Activated CD4-positive, CD25-positive, alpha-beta regulatory T cell treated with anti-CD3 and anti-CD28 coated beads, Interleukin-2, amount 50 U/mL, for 16 hours (primary cell): Measurements from ENCODE around the gene HLX.

Experiments used
- DNase-seq: peaks from one replicate; pipeline ENCODE4 v3.0.0-alpha.2; 2020; ENCODE audit warnings: low read depth, low spot score

The HLX gene

DNA sequence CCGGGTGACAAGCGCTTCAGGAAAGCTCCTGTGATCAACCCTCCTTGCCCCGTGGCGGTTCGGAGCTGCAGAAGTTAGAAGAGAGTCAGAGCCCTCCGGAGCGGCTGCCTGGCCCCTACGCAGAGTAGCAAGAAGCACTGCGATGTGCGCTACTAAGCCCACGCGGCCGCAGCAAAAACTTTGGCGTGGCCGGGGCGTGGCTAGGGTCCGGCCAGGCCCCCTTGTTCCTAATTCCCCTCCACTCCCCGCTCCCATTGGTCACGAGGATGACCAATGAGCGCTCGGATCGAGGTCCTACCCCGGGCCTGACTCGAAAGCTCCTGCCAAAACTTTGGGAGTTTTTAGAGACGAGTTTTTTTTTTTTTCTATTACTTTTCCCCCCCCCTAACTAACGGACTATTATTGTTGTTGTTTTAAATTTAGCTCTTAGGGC lies at the start of gene HLX:
HLX (plus strand) TSS at position 368 of the 433 bp plus-strand sequence. CDS start 415 bp downstream, outside the sequence.
- no peak for DNase-seq

DNA sequence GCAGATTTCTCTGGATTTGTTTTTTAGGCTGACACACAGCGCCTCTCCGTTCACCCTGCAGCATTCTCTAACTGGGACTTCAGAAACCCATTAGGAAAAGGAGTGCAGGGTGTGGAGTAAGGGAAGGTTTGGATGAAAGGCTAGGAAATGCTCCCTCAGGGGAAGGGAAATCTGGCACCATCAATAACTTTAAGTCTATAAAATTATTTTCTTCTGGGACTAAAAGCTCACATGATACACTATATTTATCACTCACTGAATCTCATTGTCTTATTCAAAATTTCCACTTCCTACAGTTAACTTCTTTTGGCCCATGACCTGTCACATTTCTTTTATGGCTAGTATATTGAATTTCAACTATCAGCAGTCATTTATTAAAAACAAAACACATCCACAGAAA lies 45.8 kb upstream of the HLX start:
- DNase-seq = no peak

DNA sequence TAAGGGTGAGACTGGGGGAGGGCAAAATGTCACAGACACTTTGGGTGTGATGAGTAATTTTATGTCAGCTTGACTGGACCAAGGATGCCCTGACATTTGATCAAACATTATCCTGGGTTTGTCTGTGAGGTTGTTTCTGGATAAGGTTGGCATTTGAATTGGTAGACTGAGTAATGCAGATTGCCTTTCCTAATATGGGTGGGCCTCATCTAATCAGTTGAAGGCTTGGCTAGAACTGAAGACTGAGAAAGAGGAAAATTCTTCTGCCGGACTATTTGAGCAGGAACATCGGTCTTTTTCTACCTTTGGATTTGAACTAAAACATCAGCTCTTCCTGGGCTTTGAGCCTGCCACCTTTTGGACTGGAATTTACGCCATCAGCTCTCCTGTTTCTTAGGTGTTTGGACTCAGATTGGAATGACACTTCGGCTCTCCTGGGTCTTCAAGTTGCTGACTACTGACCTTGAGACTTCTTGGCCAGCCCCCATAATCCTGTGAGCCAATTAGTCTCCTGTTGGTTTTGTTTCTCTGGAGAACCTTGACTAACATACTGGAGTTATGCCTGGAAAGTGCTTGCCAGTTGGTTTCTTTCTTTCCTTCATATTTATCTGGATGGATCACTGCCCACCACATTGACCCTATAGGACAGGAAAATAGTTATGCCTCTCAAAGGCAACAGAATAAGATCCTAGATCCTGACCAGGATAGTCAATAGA lies 44.9 kb upstream of the HLX start:
- DNase-seq = no peak

GRCh38 chr1:220838578-220838977 lies 40.7 kb upstream of the HLX start:
- no peak for DNase-seq

- no peak for DNase-seq
Measured at GRCh38 chr1:220839474-220839873, 39.8 kb upstream of the HLX start.

DNA sequence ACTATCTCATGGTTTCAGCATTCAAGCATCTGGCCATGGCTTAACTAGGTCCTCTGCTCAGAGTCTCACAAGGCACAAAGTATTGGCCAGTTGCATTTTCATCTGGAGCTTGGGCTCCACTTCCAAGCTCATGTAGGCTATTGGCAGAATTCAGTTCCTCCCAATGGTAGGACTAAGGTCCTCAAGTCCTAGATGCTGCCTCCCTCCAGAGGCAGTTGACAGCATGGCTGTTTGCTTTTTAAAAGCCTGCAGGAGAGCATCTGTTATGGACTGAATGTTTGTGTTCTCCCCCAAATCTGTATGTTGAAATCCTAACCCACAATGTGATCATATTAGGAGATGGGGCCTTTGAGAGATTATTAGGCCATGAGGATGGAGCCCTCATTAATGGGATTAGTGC lies 38.0 kb upstream of the HLX start:
- no peak for DNase-seq

DNA sequence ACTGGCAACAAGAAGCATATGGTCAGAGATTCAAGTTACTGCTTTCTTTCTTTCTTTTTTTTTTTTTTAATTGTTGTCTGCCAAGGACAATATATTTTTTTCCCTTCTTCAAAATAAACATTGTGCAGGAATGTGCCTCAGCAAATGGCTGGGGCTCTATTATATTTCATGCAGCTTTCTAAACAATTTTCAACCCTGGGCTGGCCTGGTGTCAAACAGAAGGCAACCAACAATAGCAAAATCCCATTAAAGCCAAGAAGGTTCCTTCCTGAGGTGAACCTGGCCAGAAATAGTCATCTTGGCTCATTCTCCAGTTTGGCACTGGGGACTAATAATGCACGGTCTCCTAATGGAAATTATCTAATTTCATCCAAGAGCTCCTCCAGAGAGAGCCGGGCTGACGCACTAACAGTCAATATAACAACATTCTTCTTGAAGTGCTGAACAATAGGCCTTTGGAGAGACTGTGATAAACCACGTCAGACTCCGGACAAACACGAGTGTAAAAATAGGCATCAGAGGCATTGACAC lies 35.7 kb upstream of the HLX start:
- no peak for DNase-seq

DNA sequence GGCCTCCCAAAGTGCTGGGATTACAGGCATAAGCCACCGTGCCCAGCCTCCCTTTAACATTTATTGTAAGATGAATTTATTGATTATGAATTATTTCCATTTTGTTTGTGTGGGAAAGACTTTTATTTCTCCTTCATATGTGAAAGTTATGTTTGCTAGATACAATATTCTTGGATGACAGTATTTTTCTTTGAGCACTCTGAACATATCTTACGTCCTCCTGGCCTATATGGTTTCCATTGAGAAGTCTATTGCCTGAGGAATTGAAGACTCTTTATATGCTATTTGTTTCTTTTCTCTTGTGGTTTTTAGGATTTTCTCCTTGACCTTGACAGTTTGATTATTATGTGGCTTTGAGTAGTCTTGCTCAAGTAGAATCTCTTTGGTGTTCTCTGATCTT lies 26.8 kb upstream of the HLX start:
- DNase-seq = no peak

DNA sequence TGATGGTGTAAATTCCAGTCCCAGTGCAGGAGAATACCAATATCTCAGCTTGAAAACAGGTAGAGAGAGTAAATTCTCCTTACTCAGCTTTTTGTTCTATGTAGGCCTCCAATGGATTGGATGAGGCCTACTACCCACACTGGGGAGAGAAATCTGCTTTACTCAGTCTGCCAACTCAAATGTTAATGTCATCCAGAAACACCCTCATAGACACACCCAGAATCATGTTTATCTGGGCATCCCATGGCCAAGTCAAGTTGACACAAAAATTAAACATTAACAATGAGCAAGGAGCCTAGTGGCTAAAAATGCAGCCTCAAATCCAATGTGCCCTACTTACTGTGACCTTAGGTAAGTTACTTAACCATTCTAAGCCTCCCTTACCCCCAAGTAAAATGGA lies 6.9 kb upstream of the HLX start:
- no peak for DNase-seq

- DNase-seq = no peak
Measured at GRCh38 chr1:220873087-220873486, 6.2 kb upstream of the HLX start.

DNA sequence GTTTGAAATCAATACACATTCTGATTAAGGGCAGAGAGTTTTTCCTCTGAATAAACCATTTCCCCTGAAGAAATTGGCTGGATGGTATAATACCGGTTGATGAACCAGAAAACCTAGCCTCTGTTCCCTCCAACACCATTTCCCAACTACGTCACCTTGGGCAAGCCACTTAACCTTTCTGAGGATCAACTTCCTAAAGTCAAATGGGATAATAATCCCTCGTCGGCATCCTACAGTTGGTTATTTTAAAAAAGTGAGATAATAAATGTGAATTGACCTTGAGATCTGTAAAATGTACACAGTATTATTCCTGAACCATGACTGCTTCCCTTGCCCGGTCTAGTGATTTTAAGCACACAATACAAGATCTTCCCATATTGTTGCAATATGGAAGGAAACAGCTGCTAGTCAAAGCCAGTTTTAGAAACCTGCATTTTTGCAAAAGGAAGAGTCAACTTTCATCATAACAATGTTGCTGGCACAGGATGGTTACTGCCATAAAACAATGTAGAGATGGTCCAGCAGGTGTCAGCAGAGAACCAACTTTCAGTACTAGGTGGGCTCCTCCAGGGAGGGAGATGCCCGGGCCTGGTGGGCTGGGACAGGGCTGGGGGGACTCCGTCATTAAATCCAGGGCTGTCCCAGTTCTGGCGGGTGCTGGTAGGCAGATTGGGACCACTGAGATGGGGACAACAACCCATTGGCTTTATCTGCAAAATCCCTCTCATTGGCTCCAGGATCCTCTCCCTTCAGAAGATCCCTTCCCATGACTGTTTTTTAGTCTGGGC lies 5.2 kb upstream of the HLX start:
- no peak for DNase-seq

- no peak for DNase-seq
Measured at GRCh38 chr1:220875260-220875659, 4.0 kb upstream of the HLX start.

DNA sequence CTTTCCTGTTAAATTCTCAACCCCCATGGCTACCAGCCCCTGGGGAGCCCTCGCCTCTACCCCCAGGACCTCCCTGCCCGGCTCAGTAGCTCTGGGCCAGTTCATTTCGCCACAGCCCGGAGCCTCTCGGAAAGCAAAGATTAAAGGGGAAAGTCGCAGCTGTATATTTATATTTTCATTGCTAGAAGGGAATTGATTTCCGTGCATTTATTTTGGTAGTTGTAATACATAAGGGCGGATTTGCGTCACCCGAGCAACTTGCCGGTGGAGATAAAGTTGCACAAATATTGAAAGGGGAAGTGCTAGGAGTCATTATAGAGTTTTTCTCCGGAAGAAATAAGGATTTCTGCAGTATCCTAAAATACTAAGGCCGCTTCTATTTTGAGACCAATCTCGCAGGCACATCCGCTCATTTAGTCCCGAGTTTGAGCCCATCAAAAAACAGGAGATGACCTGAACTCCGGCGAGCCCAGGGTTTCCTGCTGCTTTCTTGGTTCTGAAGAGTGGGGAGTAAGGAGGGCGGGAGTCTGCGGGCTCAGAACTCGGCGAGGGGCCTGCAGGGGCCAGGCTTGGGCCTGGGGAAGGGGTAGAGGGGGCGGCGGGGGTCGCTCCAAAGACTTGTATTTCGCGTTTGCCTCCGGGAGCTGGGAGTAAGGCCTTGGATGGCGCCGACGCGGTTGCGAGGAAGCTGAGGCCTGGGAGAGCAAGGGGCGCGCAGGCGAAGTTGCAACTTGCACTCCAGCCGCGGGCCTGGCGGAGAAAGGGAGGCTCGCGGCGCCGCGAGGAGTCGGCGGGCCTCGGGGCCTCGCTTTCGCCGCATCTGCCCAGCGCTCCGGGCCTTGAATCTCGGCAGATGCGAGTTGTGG lies 2.5 kb upstream of the HLX start:
- DNase-seq = no peak

DNA sequence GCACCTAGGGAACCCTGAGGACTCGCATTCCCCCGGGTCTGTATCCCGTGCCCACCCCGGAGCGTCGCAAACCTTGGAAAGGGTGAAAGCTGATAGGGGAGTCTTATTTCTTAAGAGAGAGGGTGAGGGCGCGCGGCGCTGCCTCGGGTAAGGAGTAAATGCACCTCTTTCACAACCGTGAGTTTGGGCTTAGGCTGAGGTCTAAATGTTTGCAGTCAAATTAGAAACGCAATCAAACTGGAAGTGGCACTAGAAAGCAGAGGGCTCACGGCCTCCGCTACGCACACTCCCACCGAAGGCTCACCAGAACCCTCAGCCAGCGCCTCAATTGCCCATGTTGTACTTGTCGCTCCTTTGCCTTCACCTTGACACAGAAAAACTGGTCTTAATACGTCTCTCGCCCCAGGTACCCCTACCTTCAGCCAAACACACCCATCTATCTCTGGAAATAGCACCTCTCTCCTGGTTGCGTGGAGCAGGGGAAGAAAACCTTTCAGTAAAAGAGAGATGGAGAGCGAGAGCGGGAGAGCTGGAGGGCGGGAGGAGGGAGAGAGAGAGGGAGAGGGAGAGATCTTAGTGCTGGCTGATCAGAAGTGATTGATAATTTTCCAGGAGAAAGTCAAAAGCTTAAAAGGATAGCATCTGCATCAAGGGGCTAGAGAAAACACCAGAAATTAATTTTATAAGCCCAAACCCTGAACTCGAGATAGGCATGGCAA lies 1.7 kb upstream of the HLX start:
- no peak for DNase-seq

GRCh38 chr1:220878191-220879075 lies 810 bp upstream of the HLX start:
- DNase-seq = no peak

DNA sequence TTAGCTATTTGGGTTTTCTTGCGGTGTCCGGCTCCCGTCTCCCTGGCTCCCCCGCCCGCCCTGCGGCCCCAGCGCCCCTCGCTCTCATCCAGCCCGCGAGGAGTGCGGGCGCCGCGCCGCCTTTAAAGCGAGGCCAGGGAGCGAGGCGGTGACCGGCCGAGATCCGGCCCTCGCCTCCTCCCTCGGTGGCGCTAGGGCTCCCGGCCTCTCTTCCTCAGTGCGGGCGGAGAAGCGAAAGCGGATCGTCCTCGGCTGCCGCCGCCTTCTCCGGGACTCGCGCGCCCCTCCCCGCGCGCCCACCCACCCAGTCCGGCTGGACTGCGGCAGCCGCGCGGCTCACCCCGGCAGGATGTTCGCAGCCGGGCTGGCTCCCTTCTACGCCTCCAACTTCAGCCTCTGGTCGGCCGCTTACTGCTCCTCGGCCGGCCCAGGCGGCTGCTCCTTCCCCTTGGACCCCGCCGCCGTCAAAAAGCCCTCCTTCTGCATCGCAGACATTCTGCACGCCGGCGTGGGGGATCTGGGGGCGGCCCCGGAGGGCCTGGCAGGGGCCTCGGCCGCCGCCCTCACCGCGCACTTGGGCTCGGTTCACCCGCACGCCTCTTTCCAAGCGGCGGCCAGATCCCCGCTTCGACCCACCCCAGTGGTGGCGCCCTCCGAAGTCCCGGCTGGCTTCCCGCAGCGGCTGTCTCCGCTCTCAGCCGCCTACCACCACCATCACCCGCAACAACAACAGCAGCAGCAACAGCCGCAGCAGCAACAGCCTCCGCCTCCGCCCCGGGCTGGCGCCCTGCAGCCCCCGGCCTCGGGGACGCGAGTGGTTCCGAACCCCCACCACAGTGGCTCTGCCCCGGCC lies 492 bp downstream of the HLX start:
- no peak for DNase-seq

DNA sequence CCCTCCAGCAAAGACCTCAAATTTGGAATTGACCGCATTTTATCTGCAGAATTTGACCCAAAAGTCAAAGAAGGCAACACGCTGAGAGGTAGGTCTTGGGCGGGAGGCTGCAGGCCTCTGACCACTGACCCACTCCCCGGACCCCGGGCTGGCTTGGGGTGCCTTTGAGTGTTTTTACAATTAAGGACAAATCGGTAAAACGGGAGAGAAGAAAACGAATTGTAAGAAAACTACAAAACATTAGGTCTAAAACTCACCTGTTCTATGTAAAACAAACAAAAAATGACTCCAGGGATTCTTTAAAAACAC lies 1.1 kb downstream of the HLX start:
- no peak for DNase-seq

DNA sequence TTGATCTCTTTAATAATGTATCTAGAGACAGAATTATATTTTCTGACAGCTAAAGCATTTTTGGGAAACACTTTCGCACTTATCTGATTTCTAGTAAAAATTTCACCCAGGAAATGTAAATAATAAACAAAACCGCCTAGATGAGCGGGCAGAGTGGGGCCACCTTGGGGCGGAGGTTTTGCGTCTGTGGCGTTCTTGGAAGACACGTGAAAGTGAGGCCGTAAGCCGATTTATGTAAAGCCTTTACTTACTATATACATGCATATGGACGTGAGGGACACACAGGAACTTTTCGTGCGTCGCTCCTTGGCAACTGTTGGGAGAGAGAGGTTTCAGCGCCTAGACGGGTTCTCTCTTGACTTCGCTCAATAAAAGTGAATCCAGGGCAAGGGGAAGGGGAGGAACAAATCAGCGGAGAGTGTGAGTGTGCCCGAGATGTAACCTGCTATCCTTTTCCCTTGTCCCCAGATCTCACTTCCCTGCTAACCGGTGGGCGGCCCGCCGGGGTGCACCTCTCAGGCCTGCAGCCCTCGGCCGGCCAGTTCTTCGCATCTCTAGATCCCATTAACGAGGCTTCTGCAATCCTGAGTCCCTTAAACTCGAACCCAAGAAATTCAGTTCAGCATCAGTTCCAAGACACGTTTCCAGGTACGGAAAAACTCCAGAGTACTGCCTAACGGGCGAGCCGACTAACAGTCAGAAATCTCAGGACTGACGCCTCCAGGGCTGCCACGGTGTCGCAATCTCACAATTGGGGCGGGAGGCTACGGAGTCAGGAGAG lies 1.7 kb downstream of the HLX start:
- no peak for DNase-seq
